ENCODE results near the gene PPM1H. TPM values are rescaled to one million over a fixed set of nuclear protein-coding genes. Genes with fewer than 3 reads are reported as not detected.
"Not testable (repeated sequence)": the region's sequence is repeated elsewhere in the genome, so short reads cannot be mapped to it uniquely, and the experiment has no call there.

Gene PPM1H
- total and polyA plus RNA-seq, 10 of the 15 experiments (the other 5 are each of a cell fraction or from before 2014, with no cell fraction given): 0.11 to 0.83 (median 0.49) TPM

- TF ChIP-seq SMARCA5 (IDR thresholded peaks at IDR 0.05): peak; percentile 37; the same call in 1 of the 2 replicates
- H3K79me2 ChIP-seq (ENCODE audit: control insufficient read depth, insufficient read depth, low read length); H3K36me3 ChIP-seq (ENCODE audit: control insufficient read depth in 2 of 2, insufficient read depth in 2 of 2, low read length in 1 of 2); H3K9me3 ChIP-seq (replicated peaks; ENCODE audit: control insufficient read depth, insufficient read depth, low read length); H3K9ac ChIP-seq (ENCODE audit: control insufficient read depth, insufficient read depth, low read length); H3K27me3 ChIP-seq (replicated peaks in 1 of 2; ENCODE audit: control insufficient read depth in 2 of 2, insufficient read depth in 2 of 2, low read length in 1 of 2); FAIRE-seq; intact Hi-C loops (cut with micrococcal nuclease; ENCODE audit: unreplicated experiment); BruUV-seq (replicated peaks); H3K4me3 ChIP-seq; DNase-seq (ENCODE audit: low read depth, low spot score); in situ Hi-C loops (cut with MboI); H3K4me1 ChIP-seq (ENCODE audit: control insufficient read depth, insufficient read depth, low read length); H4K20me1 ChIP-seq (ENCODE audit: control insufficient read depth, insufficient read depth): not testable (repeated sequence)
- H2AFZ ChIP-seq (ENCODE audit: control insufficient read depth, low read depth, low read length): peak overlapping the region; percentile 34; the same call in 1 of the 2 replicates
- 32% methylated on average over 3 of the region's 3 CpGs for WGBS (ENCODE audit: insufficient coverage, insufficient replicate concordance, low lambda C conversion rate, missing lambda C conversion rate)
- ChIA-PET SMC1A (ENCODE audit: uncharacterized antibody, unreplicated experiment) (interaction anchor here (0.7 to 3.1 kb wide), 4 partner anchors 11 to 43 kb away, joined by 3 to 7 read pairs (median 6); no protein-coding TSS in a partner anchor), RAD21 (ENCODE audit: unreplicated experiment) (interaction anchor here (0.7 to 1.0 kb wide), 3 partner anchors 15 to 120 kb away, joined by 3 read pairs; no protein-coding TSS in a partner anchor), POLR2A (interaction anchor here (1.0 kb wide), 1 partner anchor 14 kb away, joined by 3 read pairs; no protein-coding TSS in a partner anchor), CTCF (interaction anchor here (2.6 kb wide), 1 partner anchor 37 kb away, joined by 6 read pairs; no protein-coding TSS in a partner anchor)
- 0 out of 2 replicates have a peak overlapping the region, but pooled peaks have one; percentile 34 for H3K27ac ChIP-seq (ENCODE audit: control insufficient read depth, insufficient read depth)
- peak; percentile 51 for ATAC-seq
- H3K4me2 ChIP-seq (ENCODE audit: control insufficient read depth, insufficient read depth): peak overlapping the region; percentile 53
Measured at GRCh38 chr12:62760341-62760740, 174.6 kb downstream of the PPM1H start.

GRCh38 chr12:62758216-62758615 lies 176.7 kb downstream of the PPM1H start:
- H4K20me1 ChIP-seq (ENCODE audit: control insufficient read depth, insufficient read depth): no peaks in the 10 kb centered on the region
- no peaks in the 10 kb centered on the region for H3K79me2 ChIP-seq (ENCODE audit: control insufficient read depth, insufficient read depth, low read length)
- SMC1A ChIA-PET (ENCODE audit: uncharacterized antibody, unreplicated experiment): no interaction called here
- intact Hi-C loops (cut with micrococcal nuclease; ENCODE audit: unreplicated experiment): no loop called here
- whole genome bisulfite sequencing (ENCODE audit: insufficient coverage, insufficient replicate concordance, low lambda C conversion rate, missing lambda C conversion rate): 50% methylated on average over 1 of the region's 1 CpG
- POLR2A ChIA-PET: no interaction called here
- H3K27ac ChIP-seq (ENCODE audit: control insufficient read depth, insufficient read depth): no peak overlapping the region
- no TSS peak for BruUV-seq (replicated peaks)
- no peak for FAIRE-seq
- CTCF ChIA-PET: interaction anchor here (0.6 to 1.4 kb wide), 4 partner anchors 12 to 159 kb away, joined by 3 read pairs; no protein-coding TSS in a partner anchor
- ATAC-seq: no peak
- no peak for TF ChIP-seq TCF3 (IDR thresholded peaks at IDR 0.05; ENCODE audit: borderline replicate concordance, insufficient read depth, low read depth, low read length)
- TF ChIP-seq PRDM15 (CRISPR knock-in tag; IDR thresholded peaks at IDR 0.05): no peak
- peak; percentile 54 for TF ChIP-seq RUNX3 (IDR thresholded peaks at IDR 0.05; ENCODE audit: low read length)
- peak; percentile 37; the same call in 1 of the 2 replicates for TF ChIP-seq NFIC (IDR thresholded peaks at IDR 0.05; ENCODE audit: low read depth, low read length)
- no peak for DNase-seq (ENCODE audit: low read depth, low spot score)
- no peaks in the 10 kb centered on the region for H3K36me3 ChIP-seq (ENCODE audit: control insufficient read depth in 2 of 2, insufficient read depth in 2 of 2, low read length in 1 of 2)
- H2AFZ ChIP-seq (ENCODE audit: control insufficient read depth, low read depth, low read length): no peak overlapping the region
- H3K4me3 ChIP-seq: no peak overlapping the region
- no peaks in the 10 kb centered on the region; a peak in 1 of 4 replicates for H3K27me3 ChIP-seq (replicated peaks in 1 of 2; ENCODE audit: control insufficient read depth in 2 of 2, insufficient read depth in 2 of 2, low read length in 1 of 2)
- H3K9me3 ChIP-seq (replicated peaks; ENCODE audit: control insufficient read depth, insufficient read depth, low read length): no peaks in the 10 kb centered on the region
- H3K4me1 ChIP-seq (ENCODE audit: control insufficient read depth, insufficient read depth, low read length): peaks cover 4% of the 10 kb centered on the region
- RAD21 ChIA-PET (ENCODE audit: unreplicated experiment): no interaction called here
- no peak overlapping the region for H3K4me2 ChIP-seq (ENCODE audit: control insufficient read depth, insufficient read depth)
- in situ Hi-C loops (cut with MboI): no loop called here
- no peak overlapping the region for H3K9ac ChIP-seq (ENCODE audit: control insufficient read depth, insufficient read depth, low read length)

Measured in GM12878 (cell line).